Stimulated activated CD8-positive, alpha-beta memory T cell treated with anti-CD3 and anti-CD28 coated beads, Interleukin-2, amount 100 ng/mL, for 48 hours (primary cell): ENCODE measurements around the gene SRGAP3.

ENCODE experiments used
- DNase-seq, 2 donors: peaks; one replicate each; pipeline ENCODE4 v3.0.0-alpha.2; 2020; ENCODE audit warnings: low read depth in 2 of 2

SRGAP3 gene

DNA sequence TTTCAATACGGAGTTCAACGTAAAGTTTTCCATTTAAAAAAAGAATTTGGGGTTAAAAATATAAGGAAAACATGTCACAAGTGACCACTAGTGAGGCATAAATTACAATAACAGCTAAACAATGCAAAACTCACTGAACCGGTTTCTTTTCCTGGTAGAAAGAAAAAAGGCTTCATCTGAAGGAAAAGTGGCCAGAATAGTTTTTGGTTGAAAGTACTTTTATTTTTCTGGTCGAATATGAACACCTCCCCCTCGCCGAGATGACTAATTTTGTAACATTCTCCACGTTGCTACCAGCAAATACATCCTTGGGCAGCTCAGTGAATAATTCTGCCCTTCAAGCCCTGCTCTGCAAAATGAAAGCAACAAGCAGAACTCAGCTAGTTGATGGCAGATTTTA is 3.9 kb upstream of the SRGAP3 start:
- no peak for DNase-seq

DNA sequence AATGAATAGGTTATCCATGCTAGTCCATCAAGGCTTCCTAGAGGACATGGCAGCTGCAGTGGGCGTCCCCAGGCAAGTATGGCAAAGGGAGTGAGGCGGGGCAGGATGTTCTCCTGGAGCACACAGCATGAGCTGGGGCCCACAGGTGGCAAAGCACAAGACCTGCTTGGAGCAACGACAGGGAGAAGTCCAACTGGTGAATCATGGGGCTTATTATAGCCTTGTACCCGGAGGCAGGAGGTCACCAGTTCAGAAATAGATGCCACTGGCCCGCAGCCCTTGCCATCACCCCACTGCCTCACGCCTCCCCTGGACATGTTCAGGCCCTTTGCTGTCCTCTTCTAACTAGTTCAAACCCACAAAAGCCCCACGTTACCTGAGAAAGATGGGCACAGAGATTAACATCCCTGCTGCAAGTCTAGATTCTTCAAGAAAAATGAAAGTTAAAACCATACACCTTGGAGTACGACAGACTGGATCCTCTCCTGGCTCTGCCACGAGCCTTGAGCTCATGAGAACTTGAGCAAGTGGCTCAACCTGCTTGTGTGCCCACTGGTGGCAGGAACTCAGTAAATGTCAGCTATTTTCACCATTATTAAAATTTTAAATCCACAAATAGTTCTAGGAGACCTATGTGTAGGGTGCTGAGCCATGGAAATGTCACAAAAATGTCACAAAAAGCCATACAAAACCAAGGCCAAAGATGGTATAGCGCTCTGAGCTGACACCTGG is 1.8 kb upstream of the SRGAP3 start:
- no peak for DNase-seq

DNA sequence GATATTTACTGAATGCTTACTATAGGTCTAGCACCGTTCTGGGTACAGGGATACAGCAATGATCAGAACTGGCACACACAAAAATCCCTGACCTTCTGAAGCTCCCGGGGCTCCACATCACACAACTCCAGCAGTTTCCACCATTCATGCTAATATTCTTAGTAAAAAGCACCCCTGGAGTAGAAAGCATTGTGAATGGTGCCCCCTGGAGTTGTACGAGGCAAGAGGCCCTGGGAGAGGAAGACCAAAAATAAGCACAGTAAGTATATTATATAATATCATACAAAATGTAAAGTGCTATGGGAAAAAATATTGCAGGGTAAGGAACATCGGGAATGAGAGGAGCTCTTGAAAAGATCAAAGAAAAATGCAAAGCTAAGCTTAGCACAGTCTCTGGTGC is 790 bp upstream of the SRGAP3 start:
- DNase-seq: no peak

DNA sequence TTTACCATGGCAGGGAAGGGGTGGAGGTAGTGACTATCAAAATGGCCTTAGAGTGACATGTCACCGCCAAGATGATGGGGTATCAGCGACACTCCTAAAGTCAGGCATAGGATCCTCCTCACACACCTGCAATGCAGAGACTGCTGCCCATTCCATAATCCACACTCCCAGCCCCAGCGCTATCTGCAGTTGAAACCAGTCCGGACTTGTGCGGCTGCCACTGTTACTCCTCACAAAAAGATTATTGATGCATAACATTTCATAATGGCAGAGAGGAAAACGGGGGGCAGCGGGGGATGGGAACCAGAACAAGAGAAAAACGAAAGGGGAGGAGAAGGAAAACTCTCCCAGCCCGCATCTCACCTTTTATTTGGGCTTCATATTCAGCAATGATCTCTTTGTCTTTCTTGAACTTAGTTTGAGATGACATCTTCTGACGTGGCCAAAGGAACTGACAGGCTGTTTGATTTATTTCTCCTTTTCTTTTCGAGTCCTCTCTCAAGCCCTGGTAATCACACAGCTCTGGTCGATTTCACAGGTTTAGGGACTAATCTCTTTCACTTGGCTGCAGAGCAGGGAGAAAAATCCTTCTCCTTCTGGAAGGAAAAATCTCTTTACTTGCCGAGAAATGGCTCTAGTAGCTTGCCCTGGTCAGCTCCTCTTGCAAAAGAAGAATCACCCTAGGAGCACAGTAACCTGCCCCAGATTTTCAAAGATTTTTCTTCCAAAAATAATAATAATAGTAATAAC is 749 bp downstream of the SRGAP3 start:
- no peak for DNase-seq

DNA sequence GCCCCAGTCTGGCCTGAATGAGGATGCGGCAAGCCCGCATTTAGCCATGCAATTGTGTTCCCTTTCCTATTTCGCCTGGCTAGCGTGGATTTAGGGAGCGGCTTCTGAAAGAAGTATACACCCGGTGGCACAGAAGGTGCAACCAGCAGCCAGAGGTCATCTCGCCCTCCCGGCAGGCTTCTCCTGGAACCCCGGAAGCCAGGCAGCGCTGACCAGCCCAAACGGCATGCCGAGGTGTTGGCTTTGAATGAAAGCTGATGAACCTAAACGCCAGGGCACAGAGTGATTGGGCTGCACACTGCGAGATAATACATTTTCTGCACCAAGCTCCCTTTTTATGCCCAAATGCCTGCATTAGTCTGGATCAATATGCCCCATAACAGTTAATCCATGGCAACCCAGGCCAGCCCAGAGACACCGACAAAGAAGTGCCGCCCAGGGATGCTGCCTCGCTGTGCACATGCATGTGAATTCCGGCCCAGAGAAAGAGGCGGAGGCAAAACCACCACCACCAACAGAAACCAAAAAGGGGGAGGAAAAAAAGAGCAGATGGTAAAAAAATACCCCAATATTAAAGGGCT is 1.4 kb downstream of the SRGAP3 start:
- no peak for DNase-seq

DNA sequence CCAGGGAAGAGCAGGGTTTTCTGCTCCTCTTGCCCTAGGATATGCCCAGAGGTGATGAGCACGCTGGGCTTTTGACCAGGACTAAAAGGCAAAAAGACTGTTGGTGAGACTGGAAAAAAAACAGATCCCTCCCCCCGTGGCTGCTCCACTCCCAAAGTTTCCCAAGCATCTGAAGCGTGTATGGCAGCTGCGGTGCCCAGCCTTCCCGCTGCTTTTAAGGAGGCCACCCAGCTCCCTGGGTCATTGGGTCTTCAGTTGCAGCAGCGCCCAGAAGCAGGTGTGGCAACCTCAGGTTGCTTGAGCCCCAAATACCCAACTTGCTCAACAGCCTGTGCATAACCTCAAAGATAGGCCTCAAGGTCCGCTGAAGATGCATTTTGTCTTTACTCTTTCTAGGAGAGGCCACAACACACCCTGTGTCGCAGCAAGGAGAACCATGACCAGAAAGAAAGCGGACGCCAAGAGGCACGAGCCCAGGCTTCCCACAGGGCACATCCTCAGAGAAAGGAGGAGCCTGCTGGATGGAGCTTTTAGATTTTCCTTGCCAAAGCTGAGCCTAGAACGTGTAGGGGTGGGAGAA is 2.0 kb downstream of the SRGAP3 start:
- no peak for DNase-seq

DNA sequence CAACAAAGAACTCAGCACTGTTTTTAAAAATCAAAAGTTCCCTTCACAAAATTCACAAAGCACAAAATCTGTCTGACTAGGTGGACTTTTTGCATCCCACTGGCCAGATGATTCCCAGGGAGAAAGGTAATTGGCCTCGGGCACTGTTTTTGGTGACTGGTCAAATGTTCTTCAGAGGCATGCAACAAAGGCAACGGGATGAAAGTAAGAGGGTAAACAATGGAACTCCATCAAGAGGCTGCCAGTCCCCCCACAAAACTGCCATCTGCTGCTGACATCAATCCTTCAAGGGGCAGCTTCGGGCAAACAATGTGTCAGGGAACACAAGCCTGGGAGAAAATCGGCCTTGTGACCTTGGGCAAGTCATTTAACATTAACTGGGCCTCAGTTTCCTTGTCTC is 3.3 kb downstream of the SRGAP3 start:
- DNase-seq: no peak

DNA sequence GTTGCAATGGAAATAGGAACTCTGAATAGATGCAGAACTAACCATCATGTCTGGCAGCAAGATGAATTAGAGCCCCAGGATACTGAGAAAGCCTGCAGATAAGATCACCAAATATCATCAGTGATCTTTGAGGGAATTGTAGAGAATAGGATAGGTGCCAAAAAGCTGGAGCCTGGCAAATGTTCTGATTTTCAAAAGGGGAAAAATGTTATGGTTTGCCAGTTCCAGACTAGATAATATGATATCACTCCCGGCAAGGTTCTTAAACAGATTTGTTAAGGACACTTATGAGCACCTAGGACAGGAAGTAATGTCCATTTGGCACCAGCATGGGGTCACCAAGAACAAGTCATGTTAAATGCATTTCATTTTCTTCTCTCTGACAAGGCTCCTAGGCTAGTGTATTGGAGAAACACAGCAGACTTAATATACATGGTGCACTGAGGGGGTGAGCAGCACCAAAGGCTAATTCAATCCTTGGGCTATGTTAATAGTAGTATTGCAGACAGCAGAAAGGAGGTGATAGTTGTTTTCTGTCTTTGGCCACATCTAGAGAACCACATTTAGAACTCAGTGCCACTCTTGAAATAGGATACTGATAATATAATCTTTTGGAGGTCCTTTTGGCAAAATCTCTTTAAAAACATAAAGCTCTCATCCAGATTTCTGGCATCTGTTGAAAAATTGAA is 4.8 kb downstream of the SRGAP3 start:
- no peak for DNase-seq

DNA sequence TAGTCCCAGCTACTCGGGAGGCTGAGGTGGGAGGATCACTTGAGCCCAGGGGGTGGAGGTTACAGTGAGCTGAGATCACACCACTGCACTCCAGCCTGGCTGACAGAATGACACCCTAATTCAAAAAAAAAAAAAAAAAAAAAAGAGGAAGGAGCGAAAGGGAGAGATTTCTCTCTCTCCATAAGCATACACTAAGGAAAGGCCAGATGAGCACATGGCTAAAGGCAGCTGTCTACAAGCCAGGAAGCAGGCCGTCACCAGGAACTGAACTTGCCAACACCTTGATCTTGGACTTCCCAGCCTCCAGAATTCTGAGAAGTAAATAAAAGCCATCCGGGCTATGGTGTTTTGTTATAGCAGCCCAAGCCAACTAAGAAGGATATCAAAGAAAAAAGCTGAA is 7.5 kb downstream of the SRGAP3 start:
- no peak for DNase-seq

DNA sequence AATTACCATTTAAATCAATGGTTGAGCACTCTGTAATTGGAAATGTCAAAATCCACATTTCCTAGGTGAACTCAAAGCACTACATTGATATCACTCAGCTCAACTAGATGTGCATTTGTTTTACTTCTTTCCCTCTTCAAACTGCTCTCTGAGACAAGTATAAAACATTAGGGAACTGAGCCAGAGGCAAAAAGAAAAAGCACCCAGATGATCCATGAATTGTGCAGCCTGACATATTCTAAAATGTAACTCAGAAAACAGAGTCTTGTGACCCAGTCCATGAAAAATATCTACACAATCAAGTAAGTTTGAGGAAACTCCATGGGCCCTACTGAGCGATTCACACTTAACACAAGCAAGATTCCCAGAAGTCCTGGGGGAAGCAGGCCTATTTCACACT is 9.8 kb downstream of the SRGAP3 start:
- no peak for DNase-seq

DNA sequence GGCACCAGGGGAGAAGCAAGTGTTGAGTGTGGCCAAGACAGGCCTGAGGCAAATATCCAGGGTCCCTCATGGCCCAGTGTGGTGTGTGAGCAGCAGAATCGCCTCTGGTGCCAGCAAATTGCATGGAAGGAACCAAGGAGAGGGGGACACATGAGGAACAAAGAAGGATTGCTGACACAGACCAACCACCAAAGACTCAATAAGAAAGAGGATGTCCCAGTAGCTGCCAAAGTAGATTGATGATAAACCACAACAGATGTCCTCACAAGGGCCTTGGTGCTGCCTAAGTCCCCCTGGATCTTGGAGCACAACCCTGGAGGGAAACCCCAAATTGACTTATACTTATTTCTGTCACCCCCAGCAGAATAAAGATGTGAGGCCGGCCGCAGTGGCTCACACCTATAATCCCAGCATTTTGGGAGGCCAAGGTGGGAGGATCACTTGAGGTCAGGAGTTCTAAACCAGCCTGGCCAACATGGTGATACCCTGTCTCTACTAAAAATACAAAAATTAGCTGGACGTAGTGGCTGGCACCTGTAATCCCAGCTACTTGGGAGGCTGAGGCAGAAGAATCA is 10.6 kb downstream of the SRGAP3 start:
- no peak for DNase-seq

DNA sequence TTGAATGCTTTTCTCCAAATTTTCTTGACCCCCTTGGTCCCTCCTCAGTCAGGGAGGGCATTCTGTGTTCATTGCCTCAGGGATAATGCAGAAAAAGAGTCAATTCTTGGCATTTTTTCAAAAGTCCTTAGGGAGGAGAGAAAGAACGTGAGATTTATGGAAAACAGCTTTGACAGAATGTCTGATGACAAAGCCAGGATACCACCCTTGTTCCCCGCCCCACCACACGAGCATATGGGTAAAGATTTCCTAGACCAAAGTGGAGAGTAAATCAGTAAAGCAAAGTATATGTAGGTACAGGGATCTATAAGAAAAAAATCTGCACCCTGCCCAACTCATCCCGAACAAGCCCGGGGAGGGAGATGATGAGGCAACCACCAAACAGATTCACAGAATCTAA is 11.2 kb downstream of the SRGAP3 start:
- DNase-seq: no peak

DNA sequence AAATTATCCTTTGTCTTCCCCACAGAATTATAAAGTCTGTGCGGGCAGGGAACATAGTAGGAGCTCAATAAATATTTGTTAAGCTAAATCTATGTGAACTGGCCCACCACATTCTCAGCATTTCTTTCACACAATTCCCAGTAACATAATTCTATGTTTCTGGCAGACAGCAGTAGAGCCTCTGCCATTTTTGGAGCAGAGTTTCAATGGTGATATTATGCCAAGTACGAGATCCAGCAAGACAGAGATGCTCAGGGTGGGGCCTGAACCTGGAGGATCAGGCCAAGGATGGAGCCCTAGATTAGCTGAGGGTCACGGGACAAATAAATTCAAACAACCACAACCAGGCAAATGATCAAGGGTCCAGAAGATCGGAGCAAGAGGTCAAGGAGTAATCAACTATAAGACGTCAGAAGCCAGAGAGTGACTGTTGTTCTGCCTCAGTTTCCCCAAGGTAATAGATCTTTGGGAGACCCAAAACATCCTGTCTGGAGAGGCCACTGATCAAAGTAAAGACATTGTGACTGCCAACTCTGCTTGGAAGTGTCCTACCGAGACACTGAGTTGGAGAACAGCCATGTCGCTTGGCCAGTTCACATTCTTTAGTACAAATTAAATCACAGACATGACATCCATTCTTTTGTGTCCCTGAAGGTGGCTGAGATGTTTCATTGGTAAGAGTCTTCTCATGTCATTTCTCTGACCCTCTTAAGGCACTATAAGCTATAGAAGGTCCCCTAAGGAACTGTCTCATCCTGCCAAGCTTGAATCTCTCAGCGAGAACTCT is 15.4 kb downstream of the SRGAP3 start:
- DNase-seq: no peak

DNA sequence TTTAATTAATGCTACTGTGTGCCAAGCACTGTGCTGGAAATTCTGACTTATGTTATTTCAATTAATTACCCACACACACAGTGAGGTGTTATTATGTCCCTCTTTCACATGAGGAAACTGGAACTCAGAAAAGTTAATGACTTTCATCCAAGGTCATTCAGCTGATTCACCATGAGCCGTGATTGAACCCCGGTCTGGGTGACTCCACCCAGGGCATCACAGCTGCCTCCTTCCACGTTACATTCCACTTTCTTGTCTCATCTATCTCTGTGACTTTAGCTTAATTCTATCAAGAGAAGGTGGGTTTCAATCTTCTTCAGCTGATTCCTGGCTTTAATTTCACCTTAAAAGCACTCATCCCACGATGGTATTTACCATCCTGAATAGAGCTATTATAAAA is 16.3 kb downstream of the SRGAP3 start:
- DNase-seq: no peak

DNA sequence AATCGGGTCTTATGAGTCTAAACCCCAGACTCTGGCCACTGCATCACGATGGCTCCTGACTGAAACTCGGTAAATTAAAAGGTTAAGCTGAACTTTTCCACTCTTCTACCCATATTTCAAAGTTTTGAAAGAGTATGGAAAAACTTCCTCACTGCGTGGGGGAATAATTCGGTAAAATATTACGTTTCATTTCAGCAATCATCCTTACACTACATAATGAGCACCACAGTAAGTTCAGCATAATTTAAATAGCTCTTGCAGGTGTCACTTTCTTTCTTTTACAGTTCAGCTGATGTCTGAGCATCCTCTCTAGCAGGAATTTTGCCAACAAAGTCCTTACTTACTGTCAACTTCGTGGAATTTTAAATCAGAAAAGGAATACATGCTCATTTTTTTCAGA is 17.5 kb downstream of the SRGAP3 start:
- no peak for DNase-seq

DNA sequence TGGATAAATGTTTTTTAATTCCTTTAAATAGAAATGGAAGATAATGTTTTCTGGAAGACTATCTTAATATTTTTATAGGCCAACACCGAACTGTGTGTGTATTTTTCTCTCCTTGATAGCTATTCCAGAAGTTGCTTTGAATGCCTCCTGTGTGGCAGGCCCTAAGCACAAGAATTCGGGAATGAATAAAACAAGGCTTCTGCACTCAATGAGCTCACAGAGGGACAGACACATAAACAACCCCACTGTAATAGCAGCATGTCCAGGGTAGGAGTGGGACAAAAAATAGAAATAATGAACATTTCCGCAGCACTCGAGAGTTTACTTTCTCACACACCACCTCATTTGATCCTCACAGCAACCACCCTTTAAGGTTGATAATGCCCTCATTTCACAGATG is 18.0 kb downstream of the SRGAP3 start:
- DNase-seq: no peak

DNA sequence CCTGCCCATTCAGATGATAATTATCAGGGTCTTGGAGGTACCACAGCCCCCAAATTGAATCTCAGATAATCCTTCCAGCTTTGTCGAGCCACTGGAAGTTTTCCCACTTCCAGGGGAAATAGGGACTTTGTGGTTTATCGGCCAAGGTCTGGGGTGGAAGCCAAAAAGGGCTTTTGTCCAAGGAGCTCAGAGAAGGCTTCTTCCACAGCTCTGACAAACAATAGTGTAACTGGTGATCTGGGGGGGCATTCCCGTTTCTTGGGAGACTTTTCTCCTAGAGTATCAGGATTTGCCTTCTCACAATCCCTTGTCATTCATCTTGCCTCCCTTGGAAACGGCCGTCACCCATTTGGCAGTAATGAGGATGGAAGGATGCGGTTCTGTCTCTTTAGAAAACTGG is 18.4 kb downstream of the SRGAP3 start:
- DNase-seq: no peak

DNA sequence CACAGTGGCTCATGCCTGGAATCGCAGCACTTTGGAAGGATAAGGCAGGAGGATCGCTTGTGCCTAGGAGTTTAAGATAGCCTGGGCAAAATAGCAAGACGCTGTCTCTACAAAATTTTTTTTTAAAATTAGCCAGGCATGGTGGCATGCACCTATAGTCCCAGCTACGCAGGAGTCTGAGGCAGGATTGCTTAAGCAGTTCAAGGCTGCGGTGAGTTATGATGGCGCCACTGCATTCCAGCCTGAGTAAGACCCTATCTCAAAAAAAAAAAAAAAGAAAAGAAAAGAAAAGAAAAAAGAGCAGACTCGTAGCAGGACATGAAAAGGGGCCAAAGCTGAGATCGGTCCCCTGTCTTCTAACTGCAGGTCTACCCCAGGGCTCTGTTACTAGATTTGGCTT is 18.9 kb downstream of the SRGAP3 start:
- DNase-seq: no peak

DNA sequence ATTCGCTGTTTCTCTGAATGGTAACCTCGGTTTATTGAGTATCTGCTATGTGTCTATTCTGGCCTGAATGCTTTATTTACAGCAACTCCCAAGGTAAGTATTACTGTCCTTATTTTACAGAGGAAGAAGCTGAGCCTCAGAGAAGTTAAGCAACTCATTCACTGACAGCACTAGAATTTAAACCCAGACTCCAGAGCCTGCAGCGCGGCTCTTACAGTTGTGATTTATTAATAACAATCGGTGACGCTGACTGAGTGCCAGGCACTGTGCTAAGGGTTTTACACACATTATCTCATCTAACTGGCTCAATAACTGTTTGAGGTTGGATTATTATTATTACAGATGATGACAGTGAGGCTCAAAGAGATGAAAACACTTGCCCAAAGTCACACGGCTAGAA is 19.6 kb downstream of the SRGAP3 start:
- DNase-seq: no peak

DNA sequence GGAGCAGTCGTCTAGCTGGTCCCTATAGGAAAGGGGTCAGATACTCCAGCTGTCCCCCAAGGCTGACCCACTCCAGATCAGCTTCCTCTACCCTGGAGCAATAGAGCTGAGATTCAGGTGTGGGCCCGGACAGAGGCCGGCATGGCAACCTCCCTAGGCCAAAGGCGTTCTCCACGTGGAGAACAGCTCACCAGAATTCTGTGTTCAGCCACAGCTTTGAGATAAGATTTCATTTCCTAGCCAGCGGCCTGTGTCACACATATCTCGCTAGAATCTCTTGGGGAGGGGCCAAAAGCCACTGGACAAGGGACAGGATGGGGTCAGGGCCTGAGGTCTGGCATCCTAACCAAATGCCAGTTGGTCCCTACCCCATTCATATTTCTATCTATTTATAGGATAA is 20.1 kb downstream of the SRGAP3 start:
- no peak for DNase-seq

DNA sequence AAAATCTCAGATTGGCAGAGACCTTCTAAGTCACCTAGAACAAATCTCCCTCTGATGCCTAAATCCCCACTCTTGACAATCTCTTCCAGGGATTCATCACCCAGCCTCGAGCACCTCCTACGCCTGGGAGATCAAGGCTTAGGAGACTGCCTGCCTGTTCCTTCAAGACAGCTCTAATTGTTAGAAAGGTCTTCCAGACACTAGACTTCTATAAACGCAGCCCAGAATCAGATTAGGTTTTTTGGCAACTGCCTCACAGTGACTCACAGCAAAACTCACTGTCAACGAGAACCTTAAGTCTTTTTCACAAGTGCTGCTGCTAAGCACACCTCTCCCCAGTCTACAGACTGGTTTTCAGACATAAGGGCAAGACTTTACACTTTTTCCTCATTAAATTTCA is 23.1 kb downstream of the SRGAP3 start:
- no peak for DNase-seq
